BJ (cell line): ENCODE measurements around the gene FETUB. TPM values are rescaled to one million over a fixed set of nuclear protein-coding genes. Genes with fewer than 3 reads are reported as not detected.

Experiments
- CTCF ChIA-PET: fragments of 350-600 bp; formaldehyde crosslinking; extraction: SDS; loops from one replicate; lab custom pipeline; 2021; ENCODE audit warnings: antibody characterized with exemption, inconsistent platforms; lab: Yijun Ruan, JAX
- POLR2A ChIA-PET: fragments of 300-600 bp; sonication (Branson Sonifier 250); formaldehyde crosslinking; extraction: SDS; loops from one replicate; lab custom pipeline; 2021; ENCODE audit warnings: antibody characterized with exemption; lab: Charles Lee
- DNase-seq: peaks from one replicate; pipeline ENCODE4 v3.0.0-alpha.2; 2011; ENCODE audit warnings: low read depth
- H3K27me3 ChIP-seq: 2 replicates; pipeline ENCODE4 v1.6.0; 2011; ENCODE audit warnings: low read length; ENCODE audit not compliant: control insufficient read depth, insufficient read depth
- H3K36me3 ChIP-seq: 2 replicates; pipeline ENCODE4 v1.5.1; 2011; ENCODE audit warnings: low read length; ENCODE audit not compliant: control insufficient read depth, insufficient read depth
- H3K4me3 ChIP-seq: 2 replicates; pipeline ENCODE4 v1.5.1; 2011; ENCODE audit warnings: low read depth, mild to moderate bottlenecking, control low read depth, low read length
- CTCF ChIP-seq: IDR thresholded peaks from 2 replicates; pipeline ENCODE4 v1.5.1; 2011; ENCODE audit warnings: low read depth, mild to moderate bottlenecking, control low read depth, inconsistent platforms, low read length, moderate library complexity; ENCODE audit not compliant: insufficient read depth
- polyA plus RNA-seq: library from polyadenylated mRNA; depleted of rRNA; stranded (reverse); fragments of >200 nt; gene quantifications from 2 replicates; pipeline ENCODE4 v1.2.3, GENCODE V29; 2011

Gene FETUB
- polyA plus RNA-seq, 1 experiment = not detected

DNA sequence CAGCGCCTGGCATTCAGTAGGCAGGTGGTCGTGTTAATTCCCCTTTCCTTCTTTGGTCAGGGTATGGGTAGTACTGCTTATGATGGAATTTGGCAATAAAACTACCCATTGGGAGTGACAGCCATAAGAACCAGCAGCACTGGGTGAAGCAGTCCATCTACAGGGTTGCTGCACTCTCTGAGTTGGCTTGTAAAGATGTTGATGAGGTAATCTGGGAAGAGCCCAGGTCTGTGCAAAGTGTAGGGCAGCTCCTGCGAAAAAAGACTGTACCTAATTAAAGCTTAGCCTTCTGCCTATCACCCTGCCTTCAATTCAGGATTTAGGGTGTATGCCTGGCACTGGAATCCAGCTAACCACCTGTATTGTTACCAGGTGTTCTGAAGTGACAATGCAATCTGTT lies 4.7 kb upstream of the FETUB start:
- CTCF ChIA-PET = interaction anchor here (2.4 kb wide), 1 partner anchor 19 kb away, joined by 9 read pairs; no protein-coding TSS in a partner anchor
- no peaks in the 10 kb centered on the region for H3K36me3 ChIP-seq
- no peak overlapping the region for H3K4me3 ChIP-seq
- TF ChIP-seq CTCF = no peak
- POLR2A ChIA-PET = no interaction called here
- DNase-seq = no peak
- peaks cover 5% of the 10 kb centered on the region for H3K27me3 ChIP-seq

GRCh38 chr3:186636536-186636935 lies 3.7 kb upstream of the FETUB start:
- peaks cover 5% of the 10 kb centered on the region for H3K27me3 ChIP-seq
- no peaks in the 10 kb centered on the region for H3K36me3 ChIP-seq
- TF ChIP-seq CTCF = no peak
- no peak overlapping the region for H3K4me3 ChIP-seq
- DNase-seq = no peak
- ChIA-PET CTCF (interaction anchor here (0.7 to 1.3 kb wide), 2 partner anchors 12 to 353 kb away, joined by 3 read pairs; no protein-coding TSS in a partner anchor), POLR2A (no interaction called here)

- Histone ChIP-seq H3K4me3 (no peak overlapping the region), H3K27me3 (peaks cover 8% of the 10 kb centered on the region), H3K36me3 (no peaks in the 10 kb centered on the region)
- DNase-seq = no peak
- ChIA-PET POLR2A (no interaction called here), CTCF (no interaction called here)
- TF ChIP-seq CTCF = no peak
These were observed 2.5 kb upstream of the FETUB start for GRCh38 chr3:186637686-186638085.

DNA sequence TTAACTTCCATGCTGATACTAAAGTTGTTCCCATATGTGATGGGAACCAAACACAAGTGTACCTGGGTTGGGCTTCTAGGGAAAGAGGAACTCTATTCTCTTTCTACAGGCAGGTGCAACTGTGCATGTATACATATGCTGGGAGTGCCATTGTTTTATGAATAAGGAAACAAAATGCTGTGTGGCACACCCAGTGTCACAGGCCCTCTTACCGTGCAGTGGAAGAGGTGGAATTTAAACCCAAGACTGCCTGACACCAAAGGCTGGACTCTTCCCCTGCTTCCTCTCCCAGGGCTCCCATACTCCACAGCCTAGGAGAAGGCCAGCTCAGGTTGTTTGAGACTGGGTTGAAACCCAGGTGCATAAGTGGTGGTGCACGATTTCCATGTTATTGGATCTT lies 1.9 kb upstream of the FETUB start:
- no peak for DNase-seq
- peaks cover 8% of the 10 kb centered on the region for H3K27me3 ChIP-seq
- no peaks in the 10 kb centered on the region for H3K36me3 ChIP-seq
- ChIA-PET POLR2A (no interaction called here), CTCF (no interaction called here)
- no peak for TF ChIP-seq CTCF
- no peak overlapping the region for H3K4me3 ChIP-seq

GRCh38 chr3:186640473-186640818 lies 247 bp downstream of the FETUB start:
- POLR2A ChIA-PET = no interaction called here
- H3K27me3 ChIP-seq = peaks cover 9% of the 10 kb centered on the region
- CTCF ChIA-PET = no interaction called here
- TF ChIP-seq CTCF = no peak
- no peaks in the 10 kb centered on the region for H3K36me3 ChIP-seq
- H3K4me3 ChIP-seq = no peak overlapping the region
- no peak for DNase-seq
